Thyroid gland (tissue), 4 donors: ENCODE data around the gene MRPL41. TPM values are rescaled to one million over a fixed set of nuclear protein-coding genes. Genes with fewer than 3 reads are reported as not detected.
"Not testable (repeated sequence)": the region's sequence is repeated elsewhere in the genome, so short reads cannot be mapped to it uniquely, and the experiment has no call there.

Experiments used
- DNase-seq, 2 donors: peaks; one replicate each; pipeline ENCODE4 v3.0.0-alpha.2; 2019
- H3K27ac ChIP-seq, 3 donors: fragments of 200-600 bp; sonication (generic); 1 replicate in 2 of 3; 2 replicates in 1 of 3; pipeline ENCODE4 v1.5.1; 2016 to 2019; ENCODE audit warnings: mild to moderate bottlenecking in 1 of 3, moderate library complexity in 1 of 3
- H3K27me3 ChIP-seq: fragments of 200-600 bp; sonication (generic); one replicate; pipeline ENCODE4 v1.5.1; 2019
- H3K36me3 ChIP-seq, 2 donors: fragments of 200-600 bp; sonication (generic); one replicate each; pipeline ENCODE4 v1.5.1; 2016 to 2019
- H3K4me1 ChIP-seq, 2 donors: fragments of 200-600 bp; sonication (generic); one replicate each; pipeline ENCODE4 v1.5.1; 2017 to 2019
- H3K4me3 ChIP-seq, 3 donors: fragments of 200-600 bp; sonication (generic); replicated peaks in 1 of 3; 1 replicate in 2 of 3; 2 replicates in 1 of 3; pipeline ENCODE4 v1.5.1; 2016; ENCODE audit warnings: mild to moderate bottlenecking in 1 of 3
- H3K9me3 ChIP-seq: fragments of 200-600 bp; sonication (generic); one replicate; pipeline ENCODE4 v1.5.1; 2017
- POLR2A ChIP-seq, 2 donors: fragments of 450-650 bp; IDR thresholded peaks; one replicate each; pipeline ENCODE4 v1.6.1; 2017; ENCODE audit warnings: antibody characterized with exemption in 2 of 2, mild to moderate bottlenecking in 2 of 2, moderate library complexity in 1 of 2
- WGBS, 2 donors: methylation state at CpG; one replicate each; pipeline ENCODE4 v1.1.5; 2017; 5-methylcytosine and 5-hydroxymethylcytosine counted together
- intact Hi-C: fragments of 100-400 bp; cut with DNase I; formaldehyde crosslinking; loops from one replicate; pipeline ENCODE4 v1.15.1; 2023
- total RNA-seq, 4 donors: library from RNA; depleted of rRNA; stranded (reverse); fragments of >200 nt; gene quantifications; one replicate each; pipeline ENCODE4 v1.2.3, GENCODE V29; 2016
- TF ChIP-seq, protein P1 (sequence below), 6 experiments: fragments of 200-600 bp in 3 of 6; fragments of 450-650 bp in 3 of 6; sonication (generic) in 3 of 6; IDR thresholded peaks; one replicate each; pipeline ENCODE4 v1.5.1; 2016 to 2019; ENCODE audit warnings: antibody characterized with exemption in 6 of 6, mild to moderate bottlenecking in 2 of 6, inconsistent platforms in 1 of 6, moderate library complexity in 1 of 6

Gene MRPL41
- total RNA-seq, 4 donors from 2014 or later = 24.5 to 67.2 (median 47.7) TPM

DNA sequence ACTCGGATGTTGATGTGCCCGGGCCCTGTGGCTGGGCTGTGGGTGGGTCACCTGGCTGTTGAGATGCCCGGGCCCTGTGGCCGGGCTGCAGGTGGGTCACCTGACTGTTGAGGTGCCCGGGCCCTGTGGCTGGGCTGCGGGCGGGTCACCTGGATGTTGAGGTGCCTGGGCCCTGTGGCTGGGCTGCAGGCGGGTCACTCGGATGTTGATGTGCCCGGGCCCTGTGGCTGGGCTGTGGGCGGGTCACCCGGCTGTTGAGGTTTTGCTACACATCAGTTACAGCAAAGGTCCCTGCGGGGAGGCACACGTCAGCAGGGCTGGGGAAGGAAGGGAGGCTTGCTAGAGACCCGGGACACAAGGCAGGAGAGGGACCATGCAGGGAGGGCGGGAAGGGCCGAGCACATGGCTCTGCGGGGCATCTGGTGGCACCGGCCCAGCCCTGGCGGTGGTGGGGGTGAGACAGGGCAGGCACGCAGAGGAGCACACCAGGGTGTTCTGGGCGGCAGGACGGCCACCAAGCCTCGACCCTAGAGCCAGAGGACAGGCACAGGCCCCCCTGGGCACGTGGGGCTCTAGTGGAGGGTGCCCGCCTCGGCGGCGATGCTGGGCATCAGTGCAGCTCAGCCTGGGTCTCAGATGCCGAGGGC lies 36.9 kb upstream of the MRPL41 start:
- DNase-seq = no peak
- Histone ChIP-seq H3K4me3 (no peak overlapping the region), H3K36me3 (no peaks in the 10 kb centered on the region), H3K27me3 (no peaks in the 10 kb centered on the region), H3K4me1 (no peaks in the 10 kb centered on the region), H3K9me3 (no peaks in the 10 kb centered on the region), H3K27ac (no peak overlapping the region)
- intact Hi-C loops = no loop called here
- WGBS, 2 donors = 90% methylated on average over 9 of the region's 30 CpGs; no CpG with 5 or more reads in 1 of the 2 donors
- no peak for TF ChIP-seq POLR2A (IDR thresholded peaks at IDR 0.05)
- TF ChIP-seq, protein P1, sequence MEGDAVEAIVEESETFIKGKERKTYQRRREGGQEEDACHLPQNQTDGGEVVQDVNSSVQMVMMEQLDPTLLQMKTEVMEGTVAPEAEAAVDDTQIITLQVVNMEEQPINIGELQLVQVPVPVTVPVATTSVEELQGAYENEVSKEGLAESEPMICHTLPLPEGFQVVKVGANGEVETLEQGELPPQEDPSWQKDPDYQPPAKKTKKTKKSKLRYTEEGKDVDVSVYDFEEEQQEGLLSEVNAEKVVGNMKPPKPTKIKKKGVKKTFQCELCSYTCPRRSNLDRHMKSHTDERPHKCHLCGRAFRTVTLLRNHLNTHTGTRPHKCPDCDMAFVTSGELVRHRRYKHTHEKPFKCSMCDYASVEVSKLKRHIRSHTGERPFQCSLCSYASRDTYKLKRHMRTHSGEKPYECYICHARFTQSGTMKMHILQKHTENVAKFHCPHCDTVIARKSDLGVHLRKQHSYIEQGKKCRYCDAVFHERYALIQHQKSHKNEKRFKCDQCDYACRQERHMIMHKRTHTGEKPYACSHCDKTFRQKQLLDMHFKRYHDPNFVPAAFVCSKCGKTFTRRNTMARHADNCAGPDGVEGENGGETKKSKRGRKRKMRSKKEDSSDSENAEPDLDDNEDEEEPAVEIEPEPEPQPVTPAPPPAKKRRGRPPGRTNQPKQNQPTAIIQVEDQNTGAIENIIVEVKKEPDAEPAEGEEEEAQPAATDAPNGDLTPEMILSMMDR (IDR thresholded peaks at IDR 0.05) = no peak

DNA sequence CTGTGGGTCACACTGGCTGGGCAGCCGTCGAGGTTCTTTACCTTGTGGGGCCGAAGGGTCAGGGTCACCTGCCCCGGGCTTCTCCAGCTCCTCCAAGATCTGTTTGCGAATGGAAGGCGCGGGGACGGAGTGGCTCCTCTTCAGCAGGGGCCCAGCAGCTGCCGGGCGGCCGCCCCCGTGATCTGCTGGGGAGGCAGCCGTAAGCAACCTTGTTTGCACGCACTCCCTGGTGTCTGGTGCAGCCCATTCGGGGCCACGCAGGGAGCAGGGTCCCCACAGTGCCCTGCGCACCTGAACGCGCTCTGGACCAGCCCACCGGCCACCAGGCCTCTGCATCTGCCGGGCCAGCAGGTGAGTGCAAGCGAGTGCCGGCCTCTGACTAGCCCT lies 36.3 kb upstream of the MRPL41 start:
- 91 to 92% methylated on average over 7 to 19 of the region's 23 CpGs for WGBS, 2 donors
- H3K9me3 ChIP-seq = no peaks in the 10 kb centered on the region
- TF ChIP-seq, protein P1 (IDR thresholded peaks at IDR 0.05) = no peak
- no peak for TF ChIP-seq POLR2A (IDR thresholded peaks at IDR 0.05)
- no peak overlapping the region for H3K27ac ChIP-seq
- no peak overlapping the region for H3K4me3 ChIP-seq
- no peak for DNase-seq
- no peaks in the 10 kb centered on the region for H3K4me1 ChIP-seq
- no peaks in the 10 kb centered on the region for H3K36me3 ChIP-seq
- H3K27me3 ChIP-seq = no peaks in the 10 kb centered on the region
- intact Hi-C loops = no loop called here

DNA sequence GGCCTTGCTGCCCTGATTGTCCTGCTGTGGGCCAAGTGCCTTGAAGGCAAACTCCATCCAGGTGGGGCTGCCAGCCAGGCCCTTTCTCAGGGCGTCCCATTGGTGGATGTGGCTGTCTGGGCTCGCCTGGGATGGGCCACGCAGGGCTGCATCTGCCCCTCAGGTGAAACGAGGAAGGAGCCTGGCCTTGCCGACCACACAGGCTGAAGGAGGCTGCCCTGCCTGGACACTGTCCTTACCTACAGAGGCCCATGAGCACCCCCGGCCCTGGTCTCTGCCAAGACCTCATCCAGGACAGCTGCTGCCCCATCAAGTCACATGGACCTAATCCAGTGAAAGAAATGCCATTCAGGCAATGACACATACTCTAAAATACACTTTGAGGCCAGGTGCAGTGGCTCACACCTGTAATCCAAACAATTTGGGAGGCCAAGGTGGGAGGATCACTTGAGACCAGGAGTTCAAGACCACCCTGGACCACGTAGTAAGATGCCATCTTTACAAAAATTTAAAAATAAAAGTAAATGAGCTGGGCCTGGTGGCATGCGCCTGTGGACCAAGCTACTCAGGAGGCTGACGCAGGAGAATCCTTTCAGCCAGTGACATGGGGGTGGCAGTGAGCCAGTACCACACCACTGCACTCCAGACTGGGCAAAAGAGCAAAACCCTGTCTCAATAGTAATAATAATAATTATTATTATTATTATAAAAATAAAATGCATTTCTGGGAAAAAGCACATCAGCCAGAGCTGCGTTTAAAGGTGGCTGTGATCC lies 35.3 kb upstream of the MRPL41 start:
- TF ChIP-seq, protein P1 (IDR thresholded peaks at IDR 0.05) = no peak
- TF ChIP-seq POLR2A (IDR thresholded peaks at IDR 0.05) = no peak
- intact Hi-C loops = no loop called here

DNA sequence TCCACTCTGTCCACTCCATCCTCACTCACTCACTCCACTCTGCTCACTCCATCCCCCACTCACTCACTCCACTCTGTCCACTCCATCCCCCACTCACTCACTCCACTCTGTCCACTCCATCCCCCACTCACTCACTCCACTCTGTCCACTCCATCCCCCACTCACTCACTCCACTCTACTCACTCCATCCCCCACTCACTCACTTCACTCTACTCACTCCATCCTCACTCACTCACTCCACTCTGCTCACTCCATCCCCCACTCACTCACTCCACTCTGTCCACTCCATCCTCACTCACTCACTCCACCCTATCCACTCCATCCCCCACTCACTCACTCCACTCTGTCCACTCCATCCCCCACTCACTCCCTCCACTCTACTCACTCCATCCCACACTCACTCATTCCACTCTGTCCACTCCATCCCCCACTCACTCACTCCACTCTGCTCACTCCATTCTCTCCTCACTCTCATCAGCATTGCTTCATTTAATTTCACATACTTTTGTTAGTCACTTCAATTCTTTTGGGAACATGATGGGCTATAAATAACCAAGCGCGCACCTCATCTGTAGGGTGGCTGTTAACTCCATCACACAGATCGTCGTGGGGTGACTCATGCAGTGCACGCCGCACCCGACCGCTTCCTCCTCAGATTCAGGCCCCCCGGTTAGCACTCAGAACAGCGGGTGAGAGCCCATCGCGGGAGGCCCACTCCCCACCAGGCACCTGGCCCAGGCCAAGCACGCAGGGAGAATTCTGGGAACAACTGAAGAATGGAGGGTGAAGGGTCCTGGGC lies 32.8 kb upstream of the MRPL41 start:
- H3K27ac ChIP-seq, H3K4me3 ChIP-seq, H3K9me3 ChIP-seq, H3K4me1 ChIP-seq, DNase-seq, H3K27me3 ChIP-seq, H3K36me3 ChIP-seq, intact Hi-C loops: not testable (repeated sequence)
- 88 to 89% methylated on average over 13 of the region's 13 CpGs for WGBS, 2 donors

More for the DNA sequence above, 35.3 kb upstream of the MRPL41 start:
- Histone ChIP-seq H3K4me3 (no peak overlapping the region), H3K4me1 (no peaks in the 10 kb centered on the region), H3K36me3 (peaks cover 0 to 4% of the 10 kb centered on the region in 2 donors), H3K27me3 (no peaks in the 10 kb centered on the region), H3K9me3 (no peaks in the 10 kb centered on the region), H3K27ac (no peak overlapping the region)
- DNase-seq = no peak
- WGBS, 2 donors = 78 to 93% methylated on average over 6 to 7 of the region's 10 CpGs

DNA sequence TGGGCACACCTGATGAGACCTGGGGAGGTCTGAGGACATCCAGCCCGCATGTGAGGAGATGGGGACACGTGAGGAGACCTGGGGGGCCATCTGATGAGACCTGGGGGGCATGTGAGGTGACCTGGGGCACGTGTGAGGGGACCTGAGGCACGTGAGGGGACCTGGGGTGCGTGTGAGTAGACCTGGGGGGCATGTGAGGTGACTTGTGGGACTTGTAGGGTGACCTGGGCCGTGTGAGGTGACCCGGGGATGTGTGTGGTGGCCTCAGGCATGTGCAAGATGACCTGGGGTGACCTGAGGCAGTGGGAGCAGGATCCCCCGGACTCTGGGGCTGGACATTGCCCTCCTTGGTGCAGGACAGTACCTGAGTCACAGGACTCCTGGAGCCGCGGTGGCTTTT lies 32.1 kb upstream of the MRPL41 start:
- no peak overlapping the region for H3K4me3 ChIP-seq
- H3K27me3 ChIP-seq = no peaks in the 10 kb centered on the region
- H3K9me3 ChIP-seq = no peaks in the 10 kb centered on the region
- intact Hi-C loops = no loop called here
- WGBS, 2 donors = 89 to 90% methylated on average over 10 of the region's 10 CpGs
- no peaks in the 10 kb centered on the region for H3K4me1 ChIP-seq
- peaks cover 0 to 7% of the 10 kb centered on the region in 2 donors for H3K36me3 ChIP-seq
- no peak overlapping the region for H3K27ac ChIP-seq
- DNase-seq = no peak
- no peak for TF ChIP-seq POLR2A (IDR thresholded peaks at IDR 0.05)
- TF ChIP-seq, protein P1 (IDR thresholded peaks at IDR 0.05) = no peak
